Keratinocyte (primary cell): ENCODE data around the gene GBP4. TPM values are rescaled to one million over a fixed set of nuclear protein-coding genes. Genes with fewer than 3 reads are reported as not detected.

ENCODE experiments used
- DNase-seq: peaks from one replicate; pipeline ENCODE4 v3.0.0-alpha.2; 2011; ENCODE audit warnings: low read depth, missing footprints, low spot score
- FAIRE-seq: peaks from 2 replicates; lab custom pipeline; 2011; peaks lifted over from hg19 to GRCh38; lab: Jason Lieb, UNC
- H2AFZ ChIP-seq: 2 replicates; pipeline ENCODE4 v1.6.0; 2012; ENCODE audit warnings: low read length, control low read depth, inconsistent platforms; ENCODE audit not compliant: control insufficient read depth
- H3K27ac ChIP-seq: 2 replicates; pipeline ENCODE4 v1.5.1; 2011; ENCODE audit warnings: low read length; ENCODE audit not compliant: control insufficient read depth, insufficient read depth
- H3K27me3 ChIP-seq: 3 replicates; pipeline ENCODE4 v1.6.0; 2011; ENCODE audit warnings: low read length; ENCODE audit not compliant: control insufficient read depth, insufficient read depth; ENCODE audit errors: extremely low read depth
- H3K36me3 ChIP-seq, 2 experiments: 2 replicates in 1 of 2; 3 replicates in 1 of 2; pipeline ENCODE4 v1.5.1; 2011; ENCODE audit warnings: low read length in 2 of 2, mild to moderate bottlenecking in 1 of 2; ENCODE audit not compliant: control insufficient read depth in 2 of 2, insufficient read depth in 2 of 2; ENCODE audit errors: extremely low read depth in 1 of 2
- H3K4me1 ChIP-seq: 3 replicates; pipeline ENCODE4 v1.5.1; 2011; ENCODE audit warnings: low read length; ENCODE audit not compliant: control insufficient read depth, insufficient read depth; ENCODE audit errors: extremely low read depth
- H3K4me2 ChIP-seq: 3 replicates; pipeline ENCODE4 v1.6.0; 2011; ENCODE audit warnings: low read depth, low read length; ENCODE audit not compliant: control insufficient read depth, insufficient read depth; ENCODE audit errors: extremely low read depth
- H3K4me3 ChIP-seq, 3 experiments: fragments of 200-600 bp in 1 of 3; sonication (generic) in 1 of 3; 2 replicates in 2 of 3; 3 replicates in 1 of 3; pipeline ENCODE4 v1.5.1; 2011 to 2016; ENCODE audit warnings: low read length in 3 of 3, mild to moderate bottlenecking in 3 of 3, control low read depth in 2 of 3, inconsistent platforms in 1 of 3, low read depth in 1 of 3, mixed read lengths in 1 of 3, mixed run types in 1 of 3, moderate library complexity in 1 of 3; ENCODE audit not compliant: control insufficient read depth in 2 of 3, insufficient read depth in 2 of 3; ENCODE audit errors: extremely low read depth in 1 of 3
- H3K79me2 ChIP-seq: 2 replicates; pipeline ENCODE4 v1.6.0; 2012; ENCODE audit warnings: low read length; ENCODE audit not compliant: control insufficient read depth, insufficient read depth
- H3K9ac ChIP-seq: 3 replicates; pipeline ENCODE4 v1.6.0; 2011; ENCODE audit warnings: low read length; ENCODE audit not compliant: control insufficient read depth, insufficient read depth; ENCODE audit errors: extremely low read depth
- H3K9me1 ChIP-seq: 3 replicates; pipeline ENCODE4 v1.6.0; 2011; ENCODE audit warnings: low read length; ENCODE audit not compliant: control insufficient read depth, insufficient read depth; ENCODE audit errors: extremely low read depth
- H3K9me3 ChIP-seq: 2 replicates; pipeline ENCODE4 v1.5.1; 2012; ENCODE audit warnings: low read depth, low read length; ENCODE audit not compliant: control insufficient read depth
- H4K20me1 ChIP-seq: 3 replicates; pipeline ENCODE4 v1.6.0; 2011; ENCODE audit warnings: low read length; ENCODE audit not compliant: control insufficient read depth, insufficient read depth; ENCODE audit errors: extremely low read depth
- EZH2 ChIP-seq: IDR thresholded peaks from one replicate; pipeline ENCODE4 v1.6.1; 2012; ENCODE audit warnings: inconsistent platforms, mild to moderate bottlenecking, low read length, moderate library complexity
- dilution Hi-C: fragments of 300-500 bp; cut with MboI; formaldehyde crosslinking; loops from one replicate; pipeline ENCODE4 v1.7.0; 2020; ENCODE audit warnings: low sequenced_read_pairs; ENCODE audit not compliant: extremely low pct_ligation_motif_present
- polyA plus RNA-seq, 5 experiments: library from polyadenylated mRNA; depleted of rRNA in 3 of 5; stranded (reverse) in 3 of 5; stranded (forward) in 1 of 5; unstranded in 1 of 5; fragments of >200 nt; gene quantifications; 1 replicate in 1 of 5; 2 replicates in 3 of 5; 3 replicates in 1 of 5; pipeline versions ENCODE4 v1.2.1 to v1.2.3, GENCODE V29; 2011 to 2012; ENCODE audit warnings: missing spikeins in 2 of 5, low read depth in 1 of 5, low replicate concordance in 1 of 5
- TF ChIP-seq, protein P1 (sequence below), 3 experiments: IDR thresholded peaks in 1 of 3; conservative IDR thresholded peaks in 1 of 3; optimal IDR thresholded peaks in 1 of 3; 2 replicates in 2 of 3; 3 replicates in 1 of 3; pipeline versions ENCODE3 to v1.5.1; 2011; ENCODE audit warnings: low read length in 3 of 3, mild to moderate bottlenecking in 3 of 3, moderate library complexity in 2 of 3, control low read depth in 1 of 3, inconsistent platforms in 1 of 3; ENCODE audit not compliant: insufficient read depth in 2 of 3; ENCODE audit errors: extremely low read depth in 1 of 3

The GBP4 gene
- polyA plus RNA-seq, 1 donor (not counting 4 experiments of a cell fraction or from before 2014, with no cell fraction given): 0.01 TPM

DNA sequence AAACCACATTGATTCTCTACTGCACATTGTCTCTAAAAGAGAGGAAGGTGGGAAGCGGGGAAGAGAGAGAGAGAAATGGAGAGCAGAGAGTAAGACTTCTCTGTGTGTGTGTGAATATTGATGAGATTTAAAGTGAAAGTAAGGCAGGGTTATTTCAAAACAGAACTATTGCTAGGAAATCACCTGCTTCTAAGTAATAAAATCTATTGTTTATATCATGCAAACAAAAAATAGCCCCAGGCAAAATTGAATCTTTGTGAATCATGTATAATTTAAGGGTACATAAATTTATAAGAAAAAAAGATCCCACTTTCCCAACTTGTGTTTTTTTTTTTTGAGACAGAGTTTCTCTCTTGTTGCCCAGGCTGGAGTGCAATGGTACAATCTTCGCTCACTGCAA lies 21.8 kb downstream of the GBP4 start:
- FAIRE-seq (no peak), DNase-seq (no peak)
- H3K9me1 ChIP-seq: no peaks in the 10 kb centered on the region
- dilution Hi-C loops: no loop called here
- H4K20me1 ChIP-seq: no peaks in the 10 kb centered on the region
- TF ChIP-seq EZH2: no peak
- TF ChIP-seq, protein P1, sequence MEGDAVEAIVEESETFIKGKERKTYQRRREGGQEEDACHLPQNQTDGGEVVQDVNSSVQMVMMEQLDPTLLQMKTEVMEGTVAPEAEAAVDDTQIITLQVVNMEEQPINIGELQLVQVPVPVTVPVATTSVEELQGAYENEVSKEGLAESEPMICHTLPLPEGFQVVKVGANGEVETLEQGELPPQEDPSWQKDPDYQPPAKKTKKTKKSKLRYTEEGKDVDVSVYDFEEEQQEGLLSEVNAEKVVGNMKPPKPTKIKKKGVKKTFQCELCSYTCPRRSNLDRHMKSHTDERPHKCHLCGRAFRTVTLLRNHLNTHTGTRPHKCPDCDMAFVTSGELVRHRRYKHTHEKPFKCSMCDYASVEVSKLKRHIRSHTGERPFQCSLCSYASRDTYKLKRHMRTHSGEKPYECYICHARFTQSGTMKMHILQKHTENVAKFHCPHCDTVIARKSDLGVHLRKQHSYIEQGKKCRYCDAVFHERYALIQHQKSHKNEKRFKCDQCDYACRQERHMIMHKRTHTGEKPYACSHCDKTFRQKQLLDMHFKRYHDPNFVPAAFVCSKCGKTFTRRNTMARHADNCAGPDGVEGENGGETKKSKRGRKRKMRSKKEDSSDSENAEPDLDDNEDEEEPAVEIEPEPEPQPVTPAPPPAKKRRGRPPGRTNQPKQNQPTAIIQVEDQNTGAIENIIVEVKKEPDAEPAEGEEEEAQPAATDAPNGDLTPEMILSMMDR (optimal IDR thresholded peaks at IDR 0.05 in 1 of 3, IDR thresholded peaks at IDR 0.05 in 1 of 3, conservative IDR thresholded peaks at IDR 0.05 in 1 of 3; ENCODE audit: extremely low read depth in 1 of 3, insufficient read depth in 2 of 3, low read length in 3 of 3): no peak
- H3K9ac ChIP-seq: no peak overlapping the region
- H2AFZ ChIP-seq: no peak overlapping the region
- H3K79me2 ChIP-seq: no peaks in the 10 kb centered on the region
- H3K4me3 ChIP-seq: no peak overlapping the region
- H3K4me2 ChIP-seq: no peak overlapping the region
- no peaks in the 10 kb centered on the region for H3K36me3 ChIP-seq
- no peaks in the 10 kb centered on the region for H3K27me3 ChIP-seq
- no peak overlapping the region for H3K27ac ChIP-seq
- H3K4me1 ChIP-seq: no peaks in the 10 kb centered on the region
- no peaks in the 10 kb centered on the region for H3K9me3 ChIP-seq

DNA sequence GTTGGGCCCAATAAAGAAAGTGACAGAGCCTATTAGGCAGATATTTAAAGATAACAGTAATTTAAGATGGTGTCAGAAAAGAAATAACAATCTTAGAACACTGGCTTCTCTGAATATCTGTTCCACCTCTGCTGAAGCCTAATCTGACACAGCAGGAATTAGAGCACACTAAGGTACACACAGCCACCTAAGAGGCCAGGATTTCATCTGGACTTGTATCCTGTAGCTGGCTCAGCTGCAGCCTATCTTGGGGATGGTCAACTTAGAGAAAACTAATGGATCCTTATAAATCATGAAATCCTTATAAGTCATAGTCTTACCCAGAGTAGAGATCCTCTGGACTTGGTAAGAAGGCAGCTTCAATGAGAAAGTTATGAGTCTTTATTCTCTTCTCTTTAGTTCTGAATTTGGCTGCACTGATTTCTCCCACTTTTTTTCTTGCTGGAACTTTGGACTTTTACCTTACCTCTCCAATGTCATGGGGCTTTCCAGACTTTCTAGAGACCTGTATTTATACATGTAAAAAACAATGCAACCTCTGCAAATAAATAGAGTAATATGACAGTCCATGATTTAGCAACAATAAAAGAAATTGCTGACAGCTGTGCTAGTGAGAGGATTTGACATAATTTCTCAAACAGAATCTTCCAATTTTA lies 23.0 kb downstream of the GBP4 start, which contains the start of gene GBP7:
Gene GBP7 (minus strand): TSS at position 403 of the 656 bp plus-strand sequence. CDS start 4,068 bp downstream, outside the sequence.
- Histone ChIP-seq H3K79me2 (no peaks in the 10 kb centered on the region), H3K4me3 (no peak within 1 kb of the TSS), H3K27ac (no peak within 1 kb of the TSS), H3K36me3 (no peaks in the 10 kb centered on the region), H3K9me3 (no peaks in the 10 kb centered on the region), H4K20me1 (no peaks in the 10 kb centered on the region), H2AFZ (no peak within 1 kb of the TSS), H3K9ac (no peak within 1 kb of the TSS), H3K4me1 (no peaks in the 10 kb centered on the region), H3K4me2 (no peak within 1 kb of the TSS), H3K27me3 (no peaks in the 10 kb centered on the region), H3K9me1 (no peaks in the 10 kb centered on the region)
- FAIRE-seq (no peak), DNase-seq (no peak)
- dilution Hi-C loops: no loop called here
- TF ChIP-seq, protein P1 (optimal IDR thresholded peaks at IDR 0.05 in 1 of 3, IDR thresholded peaks at IDR 0.05 in 1 of 3, conservative IDR thresholded peaks at IDR 0.05 in 1 of 3; ENCODE audit: extremely low read depth in 1 of 3, insufficient read depth in 2 of 3, low read length in 3 of 3): no peak
- TF ChIP-seq EZH2: no peak
